HepG2 (cell line): ENCODE results near the gene NCF4. TPM values are rescaled to one million over a fixed set of nuclear protein-coding genes. Genes with fewer than 3 reads are reported as not detected.

Source experiments
- ATAC-seq: fragments of 200-7000 bp; cut with Tn5 transposase; 3 replicates; pipeline ENCODE4 v1.9.1; 2020; ENCODE audit warnings: mild to moderate bottlenecking, moderate library complexity
- BruUV-seq: library from RNA; stranded (reverse); fragments of 400-500 nt; replicated peaks from 2 replicates; lab custom pipeline; 2021; lab: Mats Ljungman, UMichigan
- CTCF ChIA-PET: fragments of 300-600 bp; formaldehyde crosslinking; extraction: SDS; loops from one replicate; lab custom pipeline; 2021; ENCODE audit warnings: low total read pairs, inconsistent platforms, low intra/inter-chr PET ratio; lab: Yijun Ruan, JAX
- POLR2A ChIA-PET: fragments of 350-600 bp; sonication (Branson Sonifier 250); formaldehyde crosslinking; loops from one replicate; lab custom pipeline; 2020; ENCODE audit warnings: antibody characterized with exemption, inconsistent platforms; lab: Yijun Ruan, JAX
- DNase-seq: peaks from one replicate; pipeline ENCODE4 v3.0.0-alpha.2; 2015; ENCODE audit warnings: low spot score
- FAIRE-seq: peaks from 3 replicates; lab custom pipeline; 2011; peaks lifted over from hg19 to GRCh38; lab: Jason Lieb, UNC
- H2AFZ ChIP-seq: one replicate; pipeline ENCODE4 v1.6.1; 2011; ENCODE audit warnings: low read length, inconsistent platforms
- H3K27ac ChIP-seq: fragments of 300-600 bp; 3 replicates; pipeline ENCODE4 v1.8.0; 2011; ENCODE audit warnings: mixed run types, mild to moderate bottlenecking, mixed read lengths, low read length, inconsistent platforms; ENCODE audit not compliant: insufficient read depth; ENCODE audit errors: extremely low read length
- H3K27me3 ChIP-seq, 2 experiments: fragments of 200-600 bp in 1 of 2; 2 replicates in 1 of 2; 3 replicates in 1 of 2; pipeline versions ENCODE4 v1.6.0 to v1.8.0; 2011; ENCODE audit warnings: low read length in 2 of 2, mild to moderate bottlenecking in 2 of 2, moderate library complexity in 2 of 2, inconsistent platforms in 1 of 2; ENCODE audit not compliant: insufficient read depth in 2 of 2, control insufficient read depth in 1 of 2
- H3K36me3 ChIP-seq, 2 experiments: fragments of 200-600 bp in 1 of 2; replicated peaks in 1 of 2; 2 replicates in 1 of 2; 3 replicates in 1 of 2; pipeline versions ENCODE4 v1.5.1 to v1.8.0; 2011; ENCODE audit warnings: low read length in 2 of 2, inconsistent platforms in 1 of 2; ENCODE audit not compliant: insufficient read depth in 2 of 2, control insufficient read depth in 1 of 2
- H3K4me1 ChIP-seq: 2 replicates; pipeline ENCODE4 v1.5.1; 2012; ENCODE audit warnings: low read length, inconsistent platforms; ENCODE audit not compliant: insufficient read depth
- H3K4me2 ChIP-seq: 2 replicates; pipeline ENCODE4 v1.6.0; 2011; ENCODE audit warnings: low read depth, low read length, inconsistent platforms
- H3K4me3 ChIP-seq, 3 experiments: fragments of 200-600 bp in 1 of 3; sonication (generic), shearing (Covaris generic) in 1 of 3; replicated peaks in 1 of 3; 2 replicates each; pipeline ENCODE4 v1.5.1; 2011 to 2016; ENCODE audit warnings: low read length in 3 of 3, inconsistent platforms in 2 of 3, low read depth in 2 of 3, mild to moderate bottlenecking in 2 of 3, control low read depth in 1 of 3, mixed read lengths in 1 of 3; ENCODE audit not compliant: insufficient read depth in 1 of 3
- H3K79me2 ChIP-seq: one replicate; pipeline ENCODE4 v1.6.1; 2011; ENCODE audit warnings: low read length, inconsistent platforms; ENCODE audit not compliant: insufficient read depth
- H3K9ac ChIP-seq: 2 replicates; pipeline ENCODE4 v1.6.0; 2011; ENCODE audit warnings: mild to moderate bottlenecking, low read depth, low read length, inconsistent platforms; ENCODE audit not compliant: insufficient read depth
- H3K9me3 ChIP-seq: 2 replicates; pipeline ENCODE4 v1.5.1; 2012; ENCODE audit warnings: mild to moderate bottlenecking, low read length
- H4K20me1 ChIP-seq: 2 replicates; pipeline ENCODE4 v1.6.0; 2011; ENCODE audit warnings: inconsistent platforms, mild to moderate bottlenecking, low read length, moderate library complexity; ENCODE audit not compliant: insufficient read depth
- AGO1 ChIP-seq: fragments of 200-400 bp; formaldehyde crosslinking; IDR thresholded peaks from 2 replicates; pipeline ENCODE4 v1.6.1; 2017; ENCODE audit warnings: mild to moderate bottlenecking, low read depth, low read length, moderate library complexity; ENCODE audit not compliant: poor library complexity, severe bottlenecking
- ATF5 ChIP-seq: sonication (generic); formaldehyde crosslinking; IDR thresholded peaks from 2 replicates; pipeline ENCODE4 v1.4.0; 2020; ENCODE audit warnings: mild to moderate bottlenecking, low read depth, missing genetic modification reagents
- E2F2 ChIP-seq: sonication (generic); formaldehyde crosslinking; IDR thresholded peaks from 2 replicates; pipeline ENCODE4 v1.4.0; 2020; ENCODE audit warnings: missing genetic modification reagents, borderline replicate concordance
- MED8 ChIP-seq: sonication (generic); formaldehyde crosslinking; IDR thresholded peaks from 2 replicates; pipeline ENCODE4 v1.8.1; 2023; ENCODE audit warnings: mild to moderate bottlenecking, missing genetic modification reagents; ENCODE audit not compliant: insufficient replicate concordance
- MEF2D ChIP-seq: sonication (generic); formaldehyde crosslinking; IDR thresholded peaks from 2 replicates; pipeline ENCODE4 v1.5.1; 2020; ENCODE audit warnings: mild to moderate bottlenecking, missing genetic modification reagents
- MXD4 ChIP-seq: IDR thresholded peaks from 2 replicates; pipeline ENCODE4 v1.6.1; 2016; ENCODE audit warnings: mild to moderate bottlenecking, missing biosample characterization, missing genetic modification reagents
- PBX3 ChIP-seq: sonication (generic); formaldehyde crosslinking; IDR thresholded peaks from 2 replicates; pipeline ENCODE4 v1.8.1; 2023; ENCODE audit warnings: missing genetic modification reagents, inconsistent platforms, borderline replicate concordance
- SMARCE1 ChIP-seq: fragments of 450-650 bp; IDR thresholded peaks from 2 replicates; pipeline ENCODE4 v1.6.1; 2017; ENCODE audit warnings: borderline replicate concordance
- SNAPC2 ChIP-seq: sonication (generic); formaldehyde crosslinking; IDR thresholded peaks from 2 replicates; pipeline ENCODE4 v1.8.1; 2022; ENCODE audit warnings: mild to moderate bottlenecking, missing genetic modification reagents
- TRAFD1 ChIP-seq: sonication (generic); formaldehyde crosslinking; IDR thresholded peaks from 2 replicates; pipeline ENCODE4 v1.5.1; 2020; ENCODE audit warnings: missing genetic modification reagents, mild to moderate bottlenecking, borderline replicate concordance
- ZFP37 ChIP-seq: sonication (generic); formaldehyde crosslinking; IDR thresholded peaks from 2 replicates; pipeline ENCODE4 v1.4.0; 2020; ENCODE audit warnings: missing genetic modification reagents, borderline replicate concordance
- ZKSCAN5 ChIP-seq: sonication (generic); formaldehyde crosslinking; IDR thresholded peaks from 2 replicates; pipeline ENCODE4 v1.5.1; 2020; ENCODE audit warnings: mild to moderate bottlenecking, missing genetic modification reagents
- ZNF276 ChIP-seq: sonication (generic); formaldehyde crosslinking; IDR thresholded peaks from 2 replicates; pipeline ENCODE4 v1.4.0; 2020; ENCODE audit warnings: mild to moderate bottlenecking, low read depth, missing genetic modification reagents
- ZNF367 ChIP-seq: sonication (generic); formaldehyde crosslinking; IDR thresholded peaks from 2 replicates; pipeline ENCODE4 v1.4.0; 2020; ENCODE audit warnings: missing genetic modification reagents, borderline replicate concordance
- ZNF572 ChIP-seq: sonication (generic); formaldehyde crosslinking; IDR thresholded peaks from 2 replicates; pipeline ENCODE4 v1.5.1; 2020; ENCODE audit warnings: mild to moderate bottlenecking, missing genetic modification reagents
- ZNF607 ChIP-seq: sonication (generic); formaldehyde crosslinking; IDR thresholded peaks from 2 replicates; pipeline ENCODE4 v1.5.1; 2020; ENCODE audit warnings: missing genetic modification reagents, mild to moderate bottlenecking, borderline replicate concordance
- ZNF713 ChIP-seq: sonication (generic); formaldehyde crosslinking; IDR thresholded peaks from 2 replicates; pipeline ENCODE4 v1.4.0; 2020; ENCODE audit warnings: mild to moderate bottlenecking, missing genetic modification reagents
- ZNF720 ChIP-seq: sonication (generic); formaldehyde crosslinking; IDR thresholded peaks from 2 replicates; pipeline ENCODE4 v1.4.0; 2020; ENCODE audit warnings: missing genetic modification reagents
- ZNF772 ChIP-seq: sonication (generic); formaldehyde crosslinking; IDR thresholded peaks from 2 replicates; pipeline ENCODE4 v1.5.0; 2020; ENCODE audit warnings: mild to moderate bottlenecking, missing genetic modification reagents
- WGBS: methylation state at CpG from one replicate; pipeline ENCODE4 v1.1.6; 2017; ENCODE audit warnings: low lambda C conversion rate; 5-methylcytosine and 5-hydroxymethylcytosine counted together
- in situ Hi-C: cut with HindIII; loops from 2 replicates; pipeline ENCODE4 v1.10.0; 2017; ENCODE audit warnings: low pct_unique_long_range_greater_than_20kb; ENCODE audit not compliant: extremely low pct_ligation_motif_present
- intact Hi-C: fragments of 100-400 bp; cut with micrococcal nuclease; formaldehyde crosslinking; loops from one replicate; pipeline ENCODE4 v1.10.0; 2022; ENCODE audit not compliant: unreplicated experiment
- polyA plus RNA-seq, 8 experiments: library from polyadenylated mRNA; depleted of rRNA in 3 of 8; stranded (reverse) in 7 of 8; unstranded in 1 of 8; fragments of >200 nt; fragmentation: Illumina TruSeq in 4 of 8; extraction: Trizol in 4 of 8; gene quantifications; 2 replicates each; pipeline versions ENCODE4 v1.2.1 to v1.2.3, GENCODE V29; 2011 to 2016; ENCODE audit warnings: low read depth in 4 of 8, missing spikeins in 1 of 8, mixed read lengths in 1 of 8; ENCODE audit not compliant: insufficient read depth in 1 of 8
- total RNA-seq, 5 experiments: library from RNA; depleted of rRNA; stranded (reverse); fragments of >200 nt; fragmentation: Illumina TruSeq; extraction: Trizol; gene quantifications; 2 replicates each; pipeline ENCODE4 v1.2.3, GENCODE V29; 2016; ENCODE audit warnings: low read depth in 1 of 5

The NCF4 gene
- total and polyA plus RNA-seq, 2 of the 13 experiments (the other 11 are each of a cell fraction or from before 2014, with no cell fraction given), result not detected

- TF ChIP-seq ATF5 (CRISPR knock-in tag), result no peak
- no peak for TF ChIP-seq E2F2 (CRISPR knock-in tag)
- TF ChIP-seq ZNF772 (CRISPR knock-in tag), result no peak
- TF ChIP-seq AGO1, result no peak
- TF ChIP-seq ZFP37 (CRISPR knock-in tag), result no peak
- TF ChIP-seq ZNF607 (CRISPR knock-in tag), result no peak
- no peak for TF ChIP-seq TRAFD1 (CRISPR knock-in tag)
- TF ChIP-seq MEF2D (CRISPR knock-in tag), result no peak
- TF ChIP-seq ZNF720, result no peak
- TF ChIP-seq PBX3 (CRISPR knock-in tag), result no peak
- TF ChIP-seq ZNF713 (CRISPR knock-in tag), result no peak
- no peak for TF ChIP-seq SMARCE1
- no peak for TF ChIP-seq MXD4
- TF ChIP-seq ZNF572 (CRISPR knock-in tag), result no peak
- no peak for TF ChIP-seq ZNF367 (CRISPR knock-in tag)
- no peak for TF ChIP-seq MED8 (CRISPR knock-in tag)
- TF ChIP-seq SNAPC2 (CRISPR knock-in tag), result no peak
- TF ChIP-seq ZNF276 (CRISPR knock-in tag), result no peak
- TF ChIP-seq ZKSCAN5, result no peak
- Histone ChIP-seq H4K20me1 (no peaks in the 10 kb centered on the region), H2AFZ (no peak overlapping the region), H3K79me2 (no peaks in the 10 kb centered on the region), H3K9me3 (no peaks in the 10 kb centered on the region), H3K36me3 (no peaks in the 10 kb centered on the region), H3K9ac (no peak overlapping the region), H3K4me2 (no peak overlapping the region), H3K27ac (no peak overlapping the region), H3K27me3 (peaks cover 4 to 11% of the 10 kb centered on the region in 2 experiments), H3K4me3 (no peak overlapping the region), H3K4me1 (peaks cover 9% of the 10 kb centered on the region; the same call in 1 of the 2 replicates)
- POLR2A ChIA-PET, result no interaction called here
- DNase-seq, result no peak
- BruUV-seq, result no TSS peak
- in situ Hi-C loops (no loop called here), intact Hi-C loops (no loop called here)
- ATAC-seq, result no peak
- no peak for FAIRE-seq
- 57% methylated on average over 5 of the region's 6 CpGs for WGBS
- CTCF ChIA-PET, result no interaction called here
Observed at GRCh38 chr22:36875741-36876140, 14.9 kb downstream of the NCF4 start.
